ENCODE data around the gene NTHL1.

The NTHL1 gene

GRCh38 chr16:2087748-2088631 lies 40.4 kb upstream of the NTHL1 start:
- no peak for TF ChIP-seq GLIS3 (CRISPR knock-in tag; IDR thresholded peaks at IDR 0.05)
- TF ChIP-seq ZFP3 (CRISPR knock-in tag; IDR thresholded peaks at IDR 0.05): no peak
- no peak for TF ChIP-seq CSDC2 (CRISPR knock-in tag; IDR thresholded peaks at IDR 0.05)

GRCh38 chr16:2086812-2087747 lies 39.4 kb upstream of the NTHL1 start:
- TF ChIP-seq CREB5 (CRISPR knock-in tag; IDR thresholded peaks at IDR 0.05; ENCODE audit: low read depth): no peak
- no peak for TF ChIP-seq ZFP30 (CRISPR knock-in tag; IDR thresholded peaks at IDR 0.05)
- TF ChIP-seq TCF4 (CRISPR knock-in tag; IDR thresholded peaks at IDR 0.05; ENCODE audit: borderline replicate concordance): no peak
- TF ChIP-seq PPARA (CRISPR knock-in tag; IDR thresholded peaks at IDR 0.05; ENCODE audit: borderline replicate concordance): no peak
- TF ChIP-seq ZFP3 (CRISPR knock-in tag; IDR thresholded peaks at IDR 0.05): no peak
- TF ChIP-seq OSR1 (CRISPR knock-in tag; IDR thresholded peaks at IDR 0.05): no peak
- TF ChIP-seq RARB (CRISPR knock-in tag; IDR thresholded peaks at IDR 0.05): no peak
- TF ChIP-seq ARNTL (CRISPR knock-in tag; IDR thresholded peaks at IDR 0.05; ENCODE audit: borderline replicate concordance, low read depth): no peak
- no peak for TF ChIP-seq PATZ1 (CRISPR knock-in tag; IDR thresholded peaks at IDR 0.05; ENCODE audit: borderline replicate concordance)
- no peak for TF ChIP-seq POU6F1 (CRISPR knock-in tag; IDR thresholded peaks at IDR 0.05; ENCODE audit: borderline replicate concordance, low read depth)
- no peak for TF ChIP-seq ZNF8 (CRISPR knock-in tag; IDR thresholded peaks at IDR 0.05)
- no peak for TF ChIP-seq CSRNP3 (CRISPR knock-in tag; IDR thresholded peaks at IDR 0.05)
- TF ChIP-seq ZNF70 (CRISPR knock-in tag; IDR thresholded peaks at IDR 0.05): no peak
- no peak for ATAC-seq

More at GRCh38 chr16:2087748-2088631, 40.4 kb upstream of the NTHL1 start:
- no peak for ATAC-seq

GRCh38 chr16:2086106-2086742 lies 38.6 kb upstream of the NTHL1 start:
- no peak for ATAC-seq
- TF ChIP-seq GLIS3 (CRISPR knock-in tag; IDR thresholded peaks at IDR 0.05) (no peak), ZFP30 (CRISPR knock-in tag; IDR thresholded peaks at IDR 0.05) (no peak), ISL1 (CRISPR knock-in tag; IDR thresholded peaks at IDR 0.05) (no peak), CREB5 (CRISPR knock-in tag; IDR thresholded peaks at IDR 0.05; ENCODE audit: low read depth) (no peak), CSDC2 (CRISPR knock-in tag; IDR thresholded peaks at IDR 0.05) (no peak), TOX (CRISPR knock-in tag; IDR thresholded peaks at IDR 0.05; ENCODE audit: borderline replicate concordance) (no peak), ZC3H10 (CRISPR knock-in tag; IDR thresholded peaks at IDR 0.05) (no peak), RARB (CRISPR knock-in tag; IDR thresholded peaks at IDR 0.05) (no peak)
